ENCODE measurements around the gene MAIP1. TPM values are rescaled to one million over a fixed set of nuclear protein-coding genes. Genes with fewer than 3 reads are reported as not detected.

MAIP1 gene, protein sequence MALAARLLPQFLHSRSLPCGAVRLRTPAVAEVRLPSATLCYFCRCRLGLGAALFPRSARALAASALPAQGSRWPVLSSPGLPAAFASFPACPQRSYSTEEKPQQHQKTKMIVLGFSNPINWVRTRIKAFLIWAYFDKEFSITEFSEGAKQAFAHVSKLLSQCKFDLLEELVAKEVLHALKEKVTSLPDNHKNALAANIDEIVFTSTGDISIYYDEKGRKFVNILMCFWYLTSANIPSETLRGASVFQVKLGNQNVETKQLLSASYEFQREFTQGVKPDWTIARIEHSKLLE
- total RNA-seq = 20.3 TPM

GRCh38 chr2:199955339-199956061 is at the start of gene MAIP1, which contains the start of gene TYW5:
Gene MAIP1, plus strand, starts transcription at chr2:199955582. Its CDS starts 217 bp downstream, at chr2:199955799.
Gene TYW5, minus strand, starts transcription at chr2:199955491. Its CDS starts 21 bp downstream, at chr2:199955470.

GRCh38 chr2:199911052-199911876 is 44.1 kb upstream of the MAIP1 start, which contains the start of gene C2orf69:
Gene C2orf69, plus strand, starts transcription at chr2:199911293. Its CDS starts 146 bp downstream, at chr2:199911439.

Other genes with a start within 250 kb of the MAIP1 start
- gene FTCDNL1, start 104.4 kb upstream of the MAIP1 start, total RNA-seq = 4.8 TPM
- gene C2orf69, start 44.3 kb upstream of the MAIP1 start, total RNA-seq = 34.8 TPM
- 15.7 TPM for gene TYW5, start 91 bp upstream of the MAIP1 start, total RNA-seq

Measured in diencephalon (tissue), 1 donor.